CD4-positive, alpha-beta T cell treated with Interleukin-2 at 100 ng/mL for 4 hours (primary cell): ENCODE measurements around the gene COPS2.
"Not testable (repeated sequence)": the region's sequence is repeated elsewhere in the genome, so short reads cannot be mapped to it uniquely, and the experiment has no call there.

Source experiments
- DNase-seq: peaks from one replicate; pipeline ENCODE4 v3.0.0-alpha.2; 2020; ENCODE audit warnings: low spot score

Gene COPS2

DNA sequence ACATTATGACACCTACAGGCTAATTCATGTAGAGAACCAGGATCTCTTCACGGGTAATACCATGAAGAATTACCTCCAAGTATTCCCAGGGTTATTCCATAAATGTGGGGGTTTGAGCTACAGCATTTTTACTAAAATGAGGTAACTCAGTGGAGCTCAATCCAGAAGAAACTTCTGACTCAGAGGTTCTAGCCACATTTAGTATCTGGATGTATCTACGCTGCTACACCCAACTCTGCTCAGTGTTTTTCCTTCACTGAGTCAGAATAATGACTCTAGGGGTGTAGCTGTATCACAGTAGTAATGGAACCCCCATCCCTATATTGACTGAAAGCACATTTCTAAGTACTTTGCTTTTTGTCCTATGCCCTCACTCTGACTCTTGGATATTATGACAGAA, 52.4 kb downstream of the COPS2 start:
- no peak for DNase-seq

DNA sequence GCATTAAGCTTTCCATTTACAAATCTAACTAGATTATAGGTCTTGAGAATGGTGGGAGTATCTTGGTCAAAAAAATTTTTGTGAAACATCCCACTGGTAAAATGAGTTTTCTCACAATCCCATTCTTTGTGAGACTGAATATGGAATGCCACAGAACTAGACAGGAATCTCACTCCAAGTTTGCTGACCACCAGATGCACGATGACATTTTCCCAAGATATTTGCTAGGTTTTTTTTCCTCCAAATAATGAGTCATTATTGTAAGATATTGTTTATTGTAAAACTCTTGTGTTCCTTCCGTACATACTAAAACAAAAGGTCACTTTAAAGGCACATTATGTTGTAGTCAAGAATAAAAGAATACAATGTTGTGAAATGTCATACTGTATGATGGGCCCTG, 53.9 kb downstream of the COPS2 start:
- no peak for DNase-seq

DNA sequence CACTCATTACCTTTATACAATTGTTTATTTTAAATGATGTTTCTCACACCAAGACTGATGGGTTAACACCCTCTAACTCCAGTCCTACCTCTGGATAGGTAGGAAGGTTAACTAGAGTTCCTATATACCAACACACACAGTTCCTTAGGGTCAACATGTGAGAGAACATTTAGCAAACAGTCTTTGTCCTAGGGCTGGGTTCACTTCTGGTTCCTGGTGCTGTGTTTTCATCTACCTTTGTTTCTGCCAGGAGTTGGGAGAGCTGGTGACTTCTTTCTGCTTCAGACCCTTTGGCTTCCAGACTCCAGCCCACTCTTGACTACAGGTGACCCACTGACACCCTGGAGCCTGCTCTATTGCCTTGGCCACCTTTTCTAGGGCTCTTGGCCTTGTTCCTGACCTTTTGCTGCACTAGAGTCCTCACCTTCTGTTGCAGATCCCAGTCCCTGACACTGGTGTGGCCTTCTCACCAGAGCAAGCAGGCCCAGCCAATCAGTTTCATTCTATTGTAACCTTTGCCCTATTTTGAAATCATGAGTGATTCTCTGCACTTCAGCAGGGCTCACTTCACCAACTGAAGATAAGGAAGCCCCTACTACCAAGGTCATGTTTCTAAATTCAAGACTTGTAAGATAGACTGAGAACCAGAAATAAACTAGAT, 59.2 kb downstream of the COPS2 start:
- DNase-seq: no peak

DNA sequence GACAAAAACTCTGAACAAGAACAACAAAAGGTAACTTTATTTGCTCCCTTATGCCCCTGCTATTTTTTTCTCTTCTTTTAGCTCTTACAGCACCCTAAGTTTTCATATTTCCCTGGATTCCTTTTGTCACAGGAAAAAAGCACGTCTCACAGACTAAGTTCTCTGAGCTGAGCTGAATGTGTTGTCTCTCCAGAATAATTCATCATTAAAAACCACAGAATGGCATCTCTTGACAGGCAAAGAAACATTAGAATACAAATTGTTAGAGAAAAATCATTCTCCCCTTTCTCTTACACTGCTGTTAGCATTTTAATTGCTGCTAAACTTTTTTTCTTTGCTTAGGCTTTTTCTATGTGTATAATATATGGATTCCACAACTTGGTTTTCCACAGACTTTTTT, 60.5 kb downstream of the COPS2 start:
- no peak for DNase-seq

DNA sequence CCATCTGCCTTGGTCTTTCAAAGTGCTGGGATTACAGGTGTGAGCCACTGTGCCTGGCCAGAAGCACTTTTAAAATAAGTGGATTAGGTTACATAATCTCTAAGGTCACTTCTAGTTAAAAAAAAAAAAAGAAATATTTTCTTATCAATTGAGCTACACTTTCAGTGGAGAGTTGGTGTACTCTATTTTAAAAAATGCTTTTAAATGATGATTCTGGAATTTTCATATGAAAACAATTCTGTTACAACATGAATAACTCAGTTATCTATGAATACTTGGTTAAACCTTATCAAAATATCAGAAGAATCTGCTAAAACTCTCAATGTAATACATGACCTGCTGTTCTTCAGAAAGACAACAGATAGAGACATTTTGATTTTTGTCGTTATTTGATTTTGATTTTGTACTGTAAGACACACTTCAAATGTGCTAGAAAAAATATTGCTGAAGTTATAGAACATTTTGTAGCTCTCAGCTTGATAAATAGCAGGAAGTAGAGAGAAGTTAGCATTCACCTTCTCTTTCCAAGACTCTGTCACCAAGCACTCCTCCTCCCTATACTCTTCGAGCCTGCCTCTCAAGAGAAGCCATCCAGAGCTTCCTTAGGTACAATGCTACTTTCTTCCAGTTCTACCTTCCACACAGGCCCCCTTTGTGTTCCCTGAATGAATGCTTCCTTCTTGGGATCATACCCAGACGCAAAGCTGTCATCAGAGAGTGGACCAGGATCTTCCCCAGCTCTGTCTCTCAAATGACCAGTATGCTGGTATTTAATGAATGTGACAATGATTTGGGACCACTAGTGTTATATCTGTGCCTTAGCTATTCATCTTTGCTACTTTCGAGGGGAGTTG, 61.9 kb downstream of the COPS2 start:
- DNase-seq: no peak

DNA sequence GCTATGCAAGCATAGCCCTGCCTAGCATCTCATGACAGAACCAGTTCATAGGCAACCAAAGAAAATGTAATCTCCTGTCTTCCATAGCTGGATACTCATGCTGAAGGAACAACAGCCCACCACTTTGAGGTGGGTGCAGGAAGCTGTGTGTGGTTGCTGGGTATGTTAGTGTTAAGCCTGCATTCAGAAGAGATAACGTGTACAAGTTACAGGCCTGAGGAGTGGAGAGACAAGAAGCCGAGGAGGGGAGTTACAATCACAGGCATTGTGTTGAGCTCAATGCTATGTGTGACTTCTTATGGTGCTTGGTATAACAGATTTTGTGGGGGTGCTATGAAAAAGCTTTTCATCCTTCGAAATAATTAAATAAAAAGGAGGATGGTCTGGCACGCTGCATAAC, 66.4 kb downstream of the COPS2 start:
- DNase-seq: no peak

DNA sequence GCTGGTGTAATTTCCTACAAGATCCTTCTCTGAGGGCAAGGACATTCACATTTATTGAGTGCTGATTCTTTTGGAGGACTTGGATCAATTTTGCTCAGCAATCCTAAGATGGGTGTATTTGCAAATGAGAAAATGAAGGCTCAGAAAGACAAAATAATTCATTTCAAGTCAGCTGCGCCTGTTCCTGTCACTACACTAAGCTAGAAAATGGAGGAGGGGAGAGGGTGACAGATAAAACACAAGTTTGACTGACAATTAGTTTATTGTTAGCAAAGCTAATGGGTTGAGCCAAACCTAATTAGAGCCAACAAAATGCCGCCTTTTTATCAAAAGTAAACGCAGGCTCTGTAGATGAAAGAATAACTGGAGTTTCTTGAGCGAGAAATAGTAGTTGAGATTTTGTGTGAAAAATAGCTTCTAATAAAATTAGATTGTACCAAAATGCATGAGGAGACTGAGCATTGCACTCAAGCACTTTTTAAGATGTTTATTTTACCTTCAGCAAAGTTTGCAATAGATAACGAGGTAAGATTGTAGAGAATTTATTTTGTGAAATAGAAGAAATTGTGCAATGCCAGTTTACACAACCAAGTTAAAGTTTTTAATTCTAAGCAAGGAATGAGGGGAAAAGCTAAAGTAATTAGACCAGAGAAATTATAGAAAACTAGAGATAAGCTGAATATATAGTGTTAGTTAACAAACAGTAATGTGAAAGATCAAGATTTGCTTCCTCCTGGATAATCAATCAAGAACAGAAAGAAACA, 69.5 kb downstream of the COPS2 start:
- no peak for DNase-seq

DNA sequence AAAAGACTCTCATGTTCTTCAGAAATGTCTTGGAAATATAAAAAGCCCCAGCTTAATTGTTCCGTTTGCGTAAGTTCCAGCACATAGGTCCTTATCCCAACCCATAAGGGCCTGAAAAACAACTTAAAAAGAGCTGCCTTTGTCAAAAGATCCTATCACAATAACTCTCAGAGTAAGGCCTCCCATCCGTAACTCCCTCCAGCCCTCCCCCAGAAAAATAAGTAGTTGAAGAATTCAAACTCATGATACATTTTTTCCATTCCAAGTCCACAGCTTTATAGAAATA, 71.2 kb downstream of the COPS2 start:
- no peak for DNase-seq

DNA sequence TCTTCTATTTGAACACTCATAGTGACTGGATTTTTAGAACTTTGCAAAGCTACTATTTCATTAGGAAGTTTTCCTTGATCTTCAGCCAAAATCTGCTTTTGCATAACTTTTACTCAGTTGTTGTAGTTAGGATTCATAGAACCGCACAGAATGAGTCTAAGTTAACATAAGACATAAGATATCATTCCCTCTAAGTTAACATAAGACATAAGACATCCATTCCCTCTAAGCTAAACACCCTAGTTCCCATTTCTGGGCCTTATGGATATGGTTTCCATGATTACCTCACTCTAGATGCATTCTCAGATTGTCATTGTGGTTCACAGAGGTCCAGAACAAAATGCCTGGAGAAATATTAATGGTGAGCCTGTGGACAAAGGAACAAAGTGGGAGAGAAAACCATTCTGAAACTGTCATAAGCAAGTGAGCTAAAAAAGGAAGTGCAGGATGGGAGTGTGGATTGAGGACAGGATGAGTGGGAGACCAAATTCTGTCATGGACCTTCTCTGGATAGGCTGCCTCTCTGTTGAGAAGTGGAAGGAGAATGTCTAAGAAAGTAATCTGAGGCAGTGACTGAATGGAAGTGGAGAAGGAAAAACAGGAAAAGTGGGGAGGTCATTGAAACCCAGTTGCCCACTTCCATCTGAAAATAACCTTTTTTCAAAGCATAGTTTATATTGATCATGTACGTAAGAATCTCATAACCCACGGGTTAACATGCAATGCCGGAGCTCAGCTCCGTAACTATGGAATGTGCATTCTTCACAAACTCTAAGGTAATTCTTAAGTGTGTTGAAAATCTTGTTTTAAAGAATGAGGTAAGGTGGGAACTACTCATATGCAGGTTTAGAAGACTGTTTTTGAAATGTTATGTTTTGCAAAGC, 71.8 kb downstream of the COPS2 start:
- no peak for DNase-seq

DNA sequence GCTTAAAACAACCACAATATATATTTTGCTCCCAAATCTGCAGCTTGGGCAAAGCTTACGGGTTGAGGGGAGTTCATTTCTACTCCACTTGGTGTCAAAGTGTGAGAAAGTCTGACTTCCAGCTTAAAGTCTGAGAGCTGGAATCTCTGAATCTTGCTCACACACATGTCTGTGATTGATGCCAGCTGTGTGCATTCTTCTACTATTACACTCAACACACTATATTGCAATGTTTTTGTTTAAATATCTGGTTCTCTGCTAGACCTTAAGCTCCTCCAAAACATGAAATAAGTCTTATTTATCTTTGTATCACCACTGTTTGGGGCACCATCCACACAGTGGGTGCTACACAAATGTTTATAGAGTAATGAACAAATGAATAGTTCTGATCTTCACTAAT, 72.4 kb downstream of the COPS2 start:
- DNase-seq: no peak

DNA sequence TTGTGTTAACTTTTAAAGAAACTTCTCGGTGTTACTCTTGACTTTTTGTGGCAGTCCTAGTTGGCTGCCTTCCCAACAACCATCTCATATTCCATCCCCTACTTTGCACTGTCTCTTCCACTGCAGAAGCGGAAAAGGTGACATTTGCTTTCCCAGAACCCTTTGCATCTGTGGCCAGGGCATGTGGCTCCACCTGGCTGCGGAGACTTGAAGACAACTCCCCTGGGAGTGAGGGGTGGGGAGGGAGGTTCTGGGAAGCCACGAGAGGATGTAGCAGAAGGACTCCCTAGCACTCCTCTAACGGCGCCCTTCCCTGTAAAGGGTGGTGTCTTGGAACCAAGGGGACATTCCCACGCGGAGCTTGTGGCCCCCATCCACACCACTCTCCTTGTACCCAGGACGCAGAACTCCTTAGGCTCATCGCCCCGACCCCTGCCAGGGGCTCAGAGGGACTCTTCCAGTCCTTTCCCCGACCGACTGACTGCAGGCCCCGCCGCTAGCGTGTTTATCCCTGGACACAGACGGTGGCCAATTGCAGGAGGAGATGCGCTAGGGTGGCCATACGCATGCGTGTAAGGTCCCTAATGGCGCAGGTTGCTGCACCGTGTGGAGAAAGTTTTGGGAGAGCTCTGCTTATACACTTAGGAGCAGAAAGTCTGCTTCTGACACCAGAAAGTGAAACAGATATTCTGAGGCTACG, 75.9 kb downstream of the COPS2 start:
- no peak for DNase-seq

DNA sequence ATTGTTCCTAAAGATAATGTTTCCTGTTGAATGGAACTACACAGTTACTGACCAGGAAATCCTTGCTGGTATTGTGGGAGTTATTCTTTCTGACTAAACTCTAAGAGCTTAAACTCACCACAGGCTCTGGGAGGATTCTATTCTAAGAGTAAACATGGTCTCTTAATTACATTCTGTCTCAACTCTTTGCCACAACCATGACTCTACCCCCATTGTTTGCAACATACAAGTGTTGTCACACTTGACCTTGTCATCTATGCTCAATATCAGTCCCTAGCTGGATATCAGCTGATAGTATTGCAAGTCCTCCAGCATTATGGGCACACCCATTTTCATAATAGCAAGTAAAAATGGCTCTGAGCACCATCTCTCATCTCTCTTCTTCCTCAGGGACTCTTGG, 79.5 kb downstream of the COPS2 start:
- no peak for DNase-seq

DNA sequence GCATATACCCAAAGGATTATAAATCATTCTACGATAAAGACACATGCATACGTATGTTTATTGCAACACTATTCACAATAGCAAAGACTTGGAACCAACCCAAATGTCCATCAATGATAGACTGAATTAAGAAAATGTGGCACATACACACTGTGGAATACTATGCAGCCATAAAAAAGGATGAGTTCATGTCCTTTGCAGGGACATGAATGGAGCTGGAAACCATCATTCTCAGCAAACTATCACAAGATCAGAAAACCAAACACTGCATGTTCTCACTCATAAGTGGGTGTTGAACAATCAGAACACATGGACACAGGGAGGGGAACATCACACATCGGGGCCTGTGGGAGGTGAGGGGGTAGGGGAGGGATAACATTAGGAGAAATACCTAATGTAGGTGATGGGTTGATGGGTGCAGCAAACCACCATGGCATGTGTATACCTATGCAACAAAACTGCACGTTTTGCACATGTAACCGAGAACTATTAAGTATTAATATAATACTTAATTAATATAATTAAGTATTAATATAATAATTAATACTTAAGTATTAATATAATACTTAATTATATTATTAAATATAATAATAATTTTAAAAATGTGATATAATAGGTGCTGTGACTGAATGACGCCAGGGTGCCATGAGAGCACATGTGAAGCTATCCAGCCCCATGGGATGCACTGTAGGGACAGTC, 80.7 kb downstream of the COPS2 start:
- not testable (repeated sequence) for DNase-seq
